Common myeloid progenitor, CD34-positive (primary cell): ENCODE results near the gene CCL21.

Experiments
- CTCF ChIA-PET: fragments of 350-600 bp; sonication (Branson Sonifier 250); formaldehyde crosslinking; loops from one replicate; lab custom pipeline; 2021; ENCODE audit warnings: antibody characterized with exemption; lab: Charles Lee
- POLR2A ChIA-PET: fragments of 350-600 bp; sonication (Branson Sonifier 250); formaldehyde crosslinking; loops from one replicate; lab custom pipeline; 2021; ENCODE audit warnings: antibody characterized with exemption; lab: Charles Lee
- DNase-seq, 3 donors: peaks; one replicate each; pipeline versions ENCODE4 v3.0.0 to v3.0.0-alpha.2; 2013
- H3K27ac ChIP-seq, 2 experiments: 1 replicate in 1 of 2; 2 replicates in 1 of 2; pipeline ENCODE4 v1.7.0; 2013; ENCODE audit warnings: inconsistent platforms in 2 of 2, low read length in 2 of 2, mild to moderate bottlenecking in 2 of 2, low read depth in 1 of 2, moderate library complexity in 1 of 2; ENCODE audit not compliant: severe bottlenecking in 2 of 2, insufficient read depth in 1 of 2, poor library complexity in 1 of 2
- H3K27me3 ChIP-seq, 5 experiments: replicated peaks in 2 of 5; 1 replicate in 3 of 5; 2 replicates in 2 of 5; pipeline versions ENCODE4 v1.6.1 to v1.7.0; 2013; ENCODE audit warnings: low read length in 4 of 5, mild to moderate bottlenecking in 2 of 5, moderate library complexity in 2 of 5, inconsistent platforms in 1 of 5; ENCODE audit not compliant: insufficient read depth in 5 of 5, control insufficient read depth in 4 of 5
- H3K36me3 ChIP-seq, 4 experiments: 1 replicate in 2 of 4; 2 replicates in 2 of 4; pipeline versions ENCODE4 v1.6.1 to v1.7.0; 2013; ENCODE audit warnings: low read length in 3 of 4, control low read depth in 1 of 4, mild to moderate bottlenecking in 1 of 4; ENCODE audit not compliant: control insufficient read depth in 4 of 4, insufficient read depth in 4 of 4
- H3K4me1 ChIP-seq, 4 experiments: 1 replicate in 3 of 4; 2 replicates in 1 of 4; pipeline versions ENCODE4 v1.6.1 to v1.7.1; 2013; ENCODE audit warnings: low read length in 3 of 4, mild to moderate bottlenecking in 3 of 4, control low read depth in 1 of 4, inconsistent platforms in 1 of 4, moderate library complexity in 1 of 4; ENCODE audit not compliant: control insufficient read depth in 4 of 4, insufficient read depth in 4 of 4; ENCODE audit errors: control extremely low read depth in 1 of 4
- H3K4me3 ChIP-seq, 7 experiments: 1 replicate in 4 of 7; 2 replicates in 3 of 7; pipeline versions ENCODE4 v1.5.1 to v1.7.0; 2013; ENCODE audit warnings: mild to moderate bottlenecking in 7 of 7, low read length in 6 of 7, moderate library complexity in 6 of 7, inconsistent platforms in 2 of 7, low read depth in 2 of 7, control low read depth in 1 of 7; ENCODE audit not compliant: insufficient read depth in 4 of 7, control insufficient read depth in 1 of 7; ENCODE audit errors: extremely low read depth in 1 of 7
- H3K9me3 ChIP-seq, 5 experiments: 1 replicate in 4 of 5; 2 replicates in 1 of 5; pipeline versions ENCODE4 v1.6.1 to v1.7.1; 2013; ENCODE audit warnings: low read length in 4 of 5, mild to moderate bottlenecking in 2 of 5, inconsistent platforms in 1 of 5, low read depth in 1 of 5, moderate library complexity in 1 of 5; ENCODE audit not compliant: control insufficient read depth in 4 of 5, insufficient read depth in 2 of 5; ENCODE audit errors: control extremely low read depth in 1 of 5
- WGBS: methylation state at CpG from one replicate; pipeline ENCODE4 v1.1.5; 2013; ENCODE audit not compliant: insufficient coverage; 5-methylcytosine and 5-hydroxymethylcytosine counted together

Gene CCL21

GRCh38 chr9:34691936-34692315 is 18.0 kb downstream of the CCL21 start:
- Histone ChIP-seq H3K27me3 (peaks cover 0 to under 1% (median 0%) of the 10 kb centered on the region in 5 experiments), H3K4me1 (peaks cover 3 to 24% (median 16%) of the 10 kb centered on the region in 4 experiments), H3K9me3 (peaks cover 0 to 5% (median 0%) of the 10 kb centered on the region in 5 experiments), H3K4me3 (no peak overlapping the region), H3K36me3 (no peaks in the 10 kb centered on the region), H3K27ac (no peak overlapping the region)
- ChIA-PET CTCF (interaction anchor here (1.0 to 8.5 kb wide), 5 partner anchors 7 to 58 kb away, joined by 3 to 63 read pairs (median 27); no protein-coding TSS in a partner anchor), POLR2A (no interaction called here)
- 80% methylated on average over 1 of the region's 5 CpGs for WGBS
- DNase-seq: peak in 2 of 3 donors; percentile 53 to 54

- no peaks in the 10 kb centered on the region for H3K36me3 ChIP-seq
- POLR2A ChIA-PET: interaction anchor here (0.5 kb wide), 1 partner anchor 10 kb away, joined by 5 read pairs; no protein-coding TSS in a partner anchor
- H3K4me1 ChIP-seq: peaks cover 3 to 29% (median 16%) of the 10 kb centered on the region in 4 experiments
- H3K27me3 ChIP-seq: no peaks in the 10 kb centered on the region
- 49% methylated on average over 3 of the region's 6 CpGs for WGBS
- DNase-seq: peak; percentile 59 to 88 (median 87)
- CTCF ChIA-PET: interaction anchor here (1.0 to 8.5 kb wide), 4 partner anchors 8 to 57 kb away, joined by 3 to 63 read pairs (median 35); no protein-coding TSS in a partner anchor
- H3K9me3 ChIP-seq: peaks cover 0 to 5% (median 0%) of the 10 kb centered on the region in 5 experiments
- H3K4me3 ChIP-seq: peak within 1 kb of the TSS in 1 of 7 experiments; percentile 23
- no peak within 1 kb of the TSS for H3K27ac ChIP-seq
These were observed 18.7 kb downstream of the CCL21 start, which contains the start of gene CCL19 for GRCh38 chr9:34690983-34691935. TSS of gene CCL19 (minus strand) at chr9:34691276. CDS start at chr9:34691139, 137 bp downstream.

- Histone ChIP-seq H3K4me1 (peaks cover 3 to 29% (median 16%) of the 10 kb centered on the region in 4 experiments), H3K9me3 (peaks cover 0 to 5% (median 0%) of the 10 kb centered on the region in 5 experiments), H3K27me3 (no peaks in the 10 kb centered on the region), H3K27ac (no peak overlapping the region), H3K4me3 (no peak overlapping the region), H3K36me3 (no peaks in the 10 kb centered on the region)
- 93% methylated on average over 7 of the region's 8 CpGs for WGBS
- POLR2A ChIA-PET: no interaction called here
- no peak for DNase-seq
- CTCF ChIA-PET: interaction anchor here (1.0 to 8.5 kb wide), 3 partner anchors 10 to 15 kb away, joined by 4 to 63 read pairs (median 4); no protein-coding TSS in a partner anchor
These were observed 20.4 kb downstream of the CCL21 start for GRCh38 chr9:34689512-34689911.

- WGBS: 90% methylated on average over 4 of the region's 4 CpGs
- Histone ChIP-seq H3K9me3 (peaks cover 0 to 5% (median 0%) of the 10 kb centered on the region in 5 experiments), H3K27me3 (no peaks in the 10 kb centered on the region), H3K27ac (no peak overlapping the region), H3K36me3 (no peaks in the 10 kb centered on the region), H3K4me3 (no peak overlapping the region), H3K4me1 (peaks cover 3 to 29% (median 16%) of the 10 kb centered on the region in 4 experiments)
- CTCF ChIA-PET: interaction anchor here (1.0 to 8.5 kb wide), 3 partner anchors 10 to 14 kb away, joined by 4 to 63 read pairs (median 4); no protein-coding TSS in a partner anchor
- POLR2A ChIA-PET: no interaction called here
- no peak for DNase-seq
These were observed 20.8 kb downstream of the CCL21 start for GRCh38 chr9:34689116-34689470.

- Histone ChIP-seq H3K9me3 (peaks cover 0 to 2% (median 0%) of the 10 kb centered on the region in 5 experiments), H3K4me3 (no peak overlapping the region), H3K27me3 (peaks cover 0 to 2% (median 0%) of the 10 kb centered on the region in 5 experiments), H3K27ac (no peak overlapping the region), H3K4me1 (peaks cover 3 to 29% (median 16%) of the 10 kb centered on the region in 4 experiments), H3K36me3 (no peaks in the 10 kb centered on the region)
- ChIA-PET CTCF (interaction anchor here (3.2 to 8.5 kb wide), 2 partner anchors 11 to 13 kb away, joined by 22 to 63 read pairs; no protein-coding TSS in a partner anchor), POLR2A (no interaction called here)
- WGBS: 71% methylated on average over 2 of the region's 5 CpGs
- no peak for DNase-seq
These were observed 21.4 kb downstream of the CCL21 start for GRCh38 chr9:34688329-34689115.

GRCh38 chr9:34687276-34688030 is 22.5 kb downstream of the CCL21 start:
- Histone ChIP-seq H3K27ac (no peak overlapping the region), H3K9me3 (no peaks in the 10 kb centered on the region), H3K27me3 (peaks cover 0 to 2% (median 0%) of the 10 kb centered on the region in 5 experiments), H3K4me1 (peaks cover 3 to 29% (median 16%) of the 10 kb centered on the region in 4 experiments), H3K4me3 (no peak overlapping the region), H3K36me3 (no peaks in the 10 kb centered on the region)
- DNase-seq: no peak
- POLR2A ChIA-PET: no interaction called here
- 88% methylated on average over 7 of the region's 10 CpGs for WGBS
- CTCF ChIA-PET: interaction anchor here (1.6 to 8.5 kb wide), 4 partner anchors 8 to 17 kb away, joined by 4 to 63 read pairs (median 18); no protein-coding TSS in a partner anchor
